ENCODE measurements around the gene REEP6.
"Not testable (repeated sequence)": the region's sequence is repeated elsewhere in the genome, so short reads cannot be mapped to it uniquely, and the experiment has no call there.

Gene REEP6

GRCh38 chr19:1531587-1531986 lies 40.6 kb downstream of the REEP6 start:
- no peak for TF ChIP-seq CTCF (IDR thresholded peaks at IDR 0.05; ENCODE audit: low read length)
- no peak for TF ChIP-seq EZH2 (optimal IDR thresholded peaks at IDR 0.05; ENCODE audit: low read depth, low read length)
- TF ChIP-seq EZH2phosphoT487 (IDR thresholded peaks at IDR 0.05; ENCODE audit: low read length), result no peak
- DNase-seq, result no peak
- Histone ChIP-seq H3K9me2 (replicated peaks; ENCODE audit: insufficient read depth, low read length) (no peaks in the 10 kb centered on the region), H3K4me2 (ENCODE audit: low read depth, low read length) (no peak overlapping the region), H4K20me1 (ENCODE audit: insufficient read depth, low read length) (no peaks in the 10 kb centered on the region), H3K36me3 (replicated peaks; ENCODE audit: insufficient read depth, low read length) (no peaks in the 10 kb centered on the region), H3K9me3 (replicated peaks; ENCODE audit: insufficient read depth, low read length) (no peaks in the 10 kb centered on the region), H3K27ac (ENCODE audit: low read length) (no peak overlapping the region), H3F3A (ENCODE audit: insufficient read depth, low read length) (no peaks in the 10 kb centered on the region), H3K4me3 (ENCODE audit: low read length) (no peak overlapping the region), H3K4me1 (ENCODE audit: low read length) (no peaks in the 10 kb centered on the region), H3K27me3 (replicated peaks; ENCODE audit: insufficient read depth, low read length) (peaks cover 90% of the 10 kb centered on the region), H2AFZ (ENCODE audit: low read length) (no peak overlapping the region), H3K9ac (ENCODE audit: low read length) (no peak overlapping the region), H3K79me2 (ENCODE audit: low read length) (no peaks in the 10 kb centered on the region)

GRCh38 chr19:1532003-1532402 lies 41.0 kb downstream of the REEP6 start:
- Histone ChIP-seq H3F3A (ENCODE audit: insufficient read depth, low read length) (no peaks in the 10 kb centered on the region), H2AFZ (ENCODE audit: low read length) (no peak overlapping the region), H3K79me2 (ENCODE audit: low read length) (no peaks in the 10 kb centered on the region), H3K36me3 (replicated peaks; ENCODE audit: insufficient read depth, low read length) (no peaks in the 10 kb centered on the region), H3K4me2 (ENCODE audit: low read depth, low read length) (no peak overlapping the region), H4K20me1 (ENCODE audit: insufficient read depth, low read length) (no peaks in the 10 kb centered on the region), H3K9me3 (replicated peaks; ENCODE audit: insufficient read depth, low read length) (no peaks in the 10 kb centered on the region), H3K4me1 (ENCODE audit: low read length) (no peaks in the 10 kb centered on the region), H3K27me3 (replicated peaks; ENCODE audit: insufficient read depth, low read length) (peaks cover 87% of the 10 kb centered on the region), H3K9ac (ENCODE audit: low read length) (no peak overlapping the region), H3K9me2 (replicated peaks; ENCODE audit: insufficient read depth, low read length) (no peaks in the 10 kb centered on the region), H3K27ac (ENCODE audit: low read length) (no peak overlapping the region), H3K4me3 (ENCODE audit: low read length) (no peak overlapping the region)
- DNase-seq, result no peak
- TF ChIP-seq EZH2 (optimal IDR thresholded peaks at IDR 0.05; ENCODE audit: low read depth, low read length), result no peak

- Histone ChIP-seq H2AFZ (ENCODE audit: low read length) (no peak overlapping the region), H3K9ac (ENCODE audit: low read length) (no peak overlapping the region), H3K4me3 (ENCODE audit: low read length) (no peak overlapping the region), H3K79me2 (ENCODE audit: low read length) (no peaks in the 10 kb centered on the region), H4K20me1 (ENCODE audit: insufficient read depth, low read length) (no peaks in the 10 kb centered on the region), H3K27ac (ENCODE audit: low read length) (no peak overlapping the region), H3K27me3 (replicated peaks; ENCODE audit: insufficient read depth, low read length) (peaks cover 90% of the 10 kb centered on the region), H3K4me1 (ENCODE audit: low read length) (no peaks in the 10 kb centered on the region), H3K4me2 (ENCODE audit: low read depth, low read length) (no peak overlapping the region), H3K9me3 (replicated peaks; ENCODE audit: insufficient read depth, low read length) (no peaks in the 10 kb centered on the region), H3K36me3 (replicated peaks; ENCODE audit: insufficient read depth, low read length) (no peaks in the 10 kb centered on the region), H3K9me2 (replicated peaks; ENCODE audit: insufficient read depth, low read length) (no peaks in the 10 kb centered on the region), H3F3A (ENCODE audit: insufficient read depth, low read length) (no peaks in the 10 kb centered on the region)
- no peak for TF ChIP-seq EZH2 (optimal IDR thresholded peaks at IDR 0.05; ENCODE audit: low read depth, low read length)
- no peak for TF ChIP-seq EZH2phosphoT487 (IDR thresholded peaks at IDR 0.05; ENCODE audit: low read length)
- TF ChIP-seq CTCF (IDR thresholded peaks at IDR 0.05; ENCODE audit: low read length), result no peak
- no peak for DNase-seq
Measured at GRCh38 chr19:1533510-1534150, 42.6 kb downstream of the REEP6 start.

- Histone ChIP-seq H3K9me3 (replicated peaks; ENCODE audit: insufficient read depth, low read length) (no peaks in the 10 kb centered on the region), H4K20me1 (ENCODE audit: insufficient read depth, low read length) (no peaks in the 10 kb centered on the region), H3K79me2 (ENCODE audit: low read length) (no peaks in the 10 kb centered on the region), H3K27me3 (replicated peaks; ENCODE audit: insufficient read depth, low read length) (peaks cover 85% of the 10 kb centered on the region), H3K4me1 (ENCODE audit: low read length) (no peaks in the 10 kb centered on the region), H2AFZ (ENCODE audit: low read length) (no peak overlapping the region), H3K4me2 (ENCODE audit: low read depth, low read length) (no peak overlapping the region), H3K9ac (ENCODE audit: low read length) (no peak overlapping the region), H3K9me2 (replicated peaks; ENCODE audit: insufficient read depth, low read length) (no peaks in the 10 kb centered on the region), H3K36me3 (replicated peaks; ENCODE audit: insufficient read depth, low read length) (no peaks in the 10 kb centered on the region), H3F3A (ENCODE audit: insufficient read depth, low read length) (no peaks in the 10 kb centered on the region), H3K27ac (ENCODE audit: low read length) (no peak overlapping the region), H3K4me3 (ENCODE audit: low read length) (no peak overlapping the region)
- DNase-seq, result no peak
- TF ChIP-seq EZH2 (optimal IDR thresholded peaks at IDR 0.05; ENCODE audit: low read depth, low read length) (no peak), CTCF (IDR thresholded peaks at IDR 0.05; ENCODE audit: low read length) (no peak), EZH2phosphoT487 (IDR thresholded peaks at IDR 0.05; ENCODE audit: low read length) (no peak)
Measured at GRCh38 chr19:1534972-1535371, 44.0 kb downstream of the REEP6 start.

- not testable (repeated sequence) for H3K9me2 ChIP-seq (replicated peaks; ENCODE audit: insufficient read depth, low read length); H3K4me1 ChIP-seq (ENCODE audit: low read length); H4K20me1 ChIP-seq (ENCODE audit: insufficient read depth, low read length); H3K36me3 ChIP-seq (replicated peaks; ENCODE audit: insufficient read depth, low read length); H3K9me3 ChIP-seq (replicated peaks; ENCODE audit: insufficient read depth, low read length); H3K4me2 ChIP-seq (ENCODE audit: low read depth, low read length); H3K4me3 ChIP-seq (ENCODE audit: low read length); H3K9ac ChIP-seq (ENCODE audit: low read length); H3F3A ChIP-seq (ENCODE audit: insufficient read depth, low read length); H3K27ac ChIP-seq (ENCODE audit: low read length); H2AFZ ChIP-seq (ENCODE audit: low read length); DNase-seq; H3K79me2 ChIP-seq (ENCODE audit: low read length)
- peaks cover 87% of the 10 kb centered on the region for H3K27me3 ChIP-seq (replicated peaks; ENCODE audit: insufficient read depth, low read length)
Measured at GRCh38 chr19:1535699-1536098, 44.7 kb downstream of the REEP6 start.

All from MM.1S (cell line).